GM19238 (cell line): ENCODE data around the gene LRRIQ1.

ENCODE experiments used
- DNase-seq: peaks from one replicate; pipeline ENCODE4 v3.0.0; 2011; ENCODE audit warnings: low spot score; ENCODE audit not compliant: insufficient read length

LRRIQ1 gene

DNA sequence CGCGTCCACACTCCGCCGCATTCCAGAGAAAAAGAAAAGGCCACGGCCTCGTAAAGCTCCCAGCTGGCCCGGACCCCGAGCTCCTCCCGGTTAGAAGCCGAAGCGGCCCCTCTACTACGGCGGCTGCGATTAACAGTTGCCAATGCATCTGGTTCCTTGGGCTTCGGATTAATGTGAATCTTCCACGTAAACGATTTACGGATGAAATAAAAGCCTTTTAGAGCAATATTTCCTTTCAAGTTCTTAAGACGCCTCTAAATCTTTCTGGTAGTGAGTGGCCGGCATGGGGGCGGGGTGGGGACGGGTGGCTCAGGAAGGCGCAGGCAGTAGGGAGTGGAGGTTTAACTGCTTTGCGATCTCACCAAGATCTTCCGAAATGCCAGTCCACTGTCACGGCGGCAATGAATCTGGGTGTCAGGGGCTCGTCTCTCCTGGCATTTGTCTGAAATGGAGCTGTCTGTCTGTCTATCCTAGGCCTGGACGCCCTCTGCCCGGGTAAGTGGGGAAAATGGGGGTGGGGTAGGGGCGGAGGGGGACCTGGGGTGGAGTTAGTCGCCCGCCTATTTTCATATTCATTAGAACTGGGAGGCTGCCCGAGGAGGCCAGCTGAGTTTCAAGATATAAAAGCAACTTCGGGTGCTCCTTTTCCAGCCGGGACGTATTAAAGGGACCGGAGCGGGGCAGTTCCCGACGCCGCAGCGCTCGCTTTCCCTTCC, 243.5 kb downstream of the LRRIQ1 start:
- no peak for DNase-seq

DNA sequence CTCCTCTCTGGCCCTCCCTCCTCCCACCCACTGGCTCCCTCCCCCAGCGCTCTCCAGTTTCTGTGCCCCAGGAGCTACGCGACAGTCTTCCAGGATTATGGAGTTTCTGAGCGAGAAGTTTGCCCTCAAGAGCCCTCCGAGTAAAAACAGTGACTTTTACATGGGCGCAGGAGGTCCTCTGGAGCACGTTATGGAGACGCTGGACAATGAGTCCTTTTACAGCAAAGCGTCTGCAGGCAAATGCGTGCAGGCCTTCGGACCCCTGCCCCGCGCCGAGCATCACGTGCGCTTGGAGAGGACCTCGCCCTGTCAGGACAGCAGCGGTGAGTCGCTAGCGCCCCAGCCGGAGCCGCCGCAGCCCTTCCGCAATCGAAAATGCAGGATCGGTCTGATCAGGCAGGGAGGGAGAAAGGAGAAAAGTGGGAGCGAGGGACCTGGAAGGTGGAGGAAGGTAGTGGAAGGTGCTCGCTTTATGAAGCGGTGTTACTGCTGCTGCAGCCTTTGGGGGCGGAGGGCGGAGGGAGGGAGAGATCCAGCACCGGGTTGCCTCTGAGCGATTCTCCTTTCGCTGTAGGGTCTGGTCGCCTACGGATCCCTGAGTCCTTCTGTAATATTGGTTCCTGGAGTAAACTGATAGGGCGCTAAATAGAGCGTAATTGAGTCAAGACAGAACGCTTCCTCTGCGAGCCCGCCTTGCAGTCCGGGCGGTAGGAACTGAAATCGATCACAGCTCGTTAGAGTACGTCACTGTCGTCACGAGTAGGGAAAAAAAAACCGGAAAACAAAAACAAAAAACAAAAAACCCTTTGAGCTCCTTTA, 244.2 kb downstream of the LRRIQ1 start, which contains the start of gene ALX1:
TSS of gene ALX1 (plus strand) at position 56 of the 819 bp plus-strand sequence. CDS start at position 98, 42 bp downstream.
- no peak for DNase-seq

DNA sequence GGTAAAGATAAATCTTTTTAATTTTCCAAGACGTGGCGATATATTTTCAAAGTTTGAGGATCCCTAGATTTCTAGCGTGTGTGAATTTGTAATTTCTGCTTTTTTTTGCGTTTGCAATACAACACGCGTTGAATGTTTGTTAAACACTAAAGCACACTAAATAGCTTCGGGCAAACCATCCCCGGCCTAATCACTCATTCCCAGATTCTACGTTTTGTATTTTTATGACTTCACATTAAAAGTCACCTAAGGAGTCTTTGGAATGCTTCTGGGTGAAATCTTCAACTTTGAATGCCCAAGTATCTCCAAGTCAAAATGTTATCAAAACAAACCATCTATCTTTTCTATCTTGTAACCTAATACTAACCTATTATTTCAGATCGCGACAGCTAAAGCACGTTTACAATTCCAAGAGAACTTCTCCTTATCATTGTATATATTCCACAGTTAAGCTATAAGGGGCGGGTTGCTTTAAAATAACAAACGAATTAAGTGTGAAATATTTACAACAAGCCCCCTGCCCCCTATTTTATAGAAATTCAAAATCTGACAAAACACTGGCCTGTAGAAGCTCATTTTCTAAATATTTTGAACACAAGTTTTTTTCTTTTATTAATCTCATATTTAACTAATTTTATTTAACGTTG, 245.0 kb downstream of the LRRIQ1 start:
- no peak for DNase-seq

DNA sequence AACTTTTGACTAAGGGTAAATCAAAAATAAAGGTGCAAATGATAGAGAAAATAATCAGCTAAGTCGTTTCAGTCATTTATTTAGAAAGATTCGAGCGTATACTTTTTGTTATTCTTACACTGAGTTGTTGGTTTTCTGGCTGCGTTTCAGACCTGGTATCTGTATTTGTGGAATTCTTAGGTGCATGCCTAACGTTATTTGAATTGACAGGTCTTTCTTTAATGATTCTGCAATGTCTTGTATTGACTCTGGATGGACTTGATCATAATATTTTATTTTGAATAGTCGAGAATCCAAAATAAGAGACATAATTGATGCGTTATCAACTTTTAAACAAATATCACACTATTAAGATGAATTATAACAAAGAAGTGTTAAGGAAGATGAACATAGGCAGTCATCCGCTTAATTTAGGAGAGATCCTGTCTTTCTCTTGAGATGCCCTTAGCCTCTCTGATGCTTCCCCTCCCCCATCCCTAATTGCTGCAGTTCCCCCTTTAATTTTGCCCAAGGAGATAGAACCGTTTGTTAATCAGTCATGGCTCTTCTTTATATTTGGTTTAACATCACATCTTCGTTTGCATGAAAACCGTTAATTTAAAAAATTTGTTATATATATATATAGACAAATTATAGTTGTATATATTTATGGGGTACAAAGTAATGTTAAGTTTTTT, 245.6 kb downstream of the LRRIQ1 start:
- DNase-seq, result no peak

DNA sequence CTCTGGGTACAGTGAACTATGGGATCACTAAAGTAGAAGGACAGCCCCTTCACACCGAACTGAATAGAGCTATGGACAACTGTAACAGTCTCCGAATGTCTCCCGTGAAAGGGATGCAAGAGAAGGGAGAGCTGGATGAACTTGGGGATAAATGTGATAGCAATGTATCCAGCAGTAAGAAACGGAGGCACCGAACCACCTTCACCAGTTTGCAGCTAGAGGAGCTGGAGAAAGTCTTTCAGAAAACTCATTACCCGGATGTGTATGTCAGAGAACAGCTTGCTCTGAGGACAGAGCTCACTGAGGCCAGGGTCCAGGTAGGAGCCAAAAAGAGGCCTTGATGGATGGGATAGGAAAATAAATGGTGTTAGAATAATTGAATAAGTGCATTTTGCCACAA, 247.4 kb downstream of the LRRIQ1 start:
- no peak for DNase-seq
